Loucy (cell line): Measurements from ENCODE around the gene PRDM11.

Source experiments
- H2AFZ ChIP-seq: fragments of 200-600 bp; sonication (generic); 2 replicates; pipeline ENCODE4 v1.6.0; 2016; ENCODE audit warnings: antibody characterized with exemption, mild to moderate bottlenecking, low read length, moderate library complexity
- H3F3A ChIP-seq: fragments of 200-600 bp; 2 replicates; pipeline ENCODE4 v1.6.0; 2016; ENCODE audit warnings: antibody characterized with exemption, low read depth, mild to moderate bottlenecking
- H3K27me3 ChIP-seq: fragments of 200-600 bp; sonication (generic); 2 replicates; pipeline ENCODE4 v1.6.1; 2014; ENCODE audit warnings: low read length, mild to moderate bottlenecking; ENCODE audit not compliant: insufficient read depth, poor library complexity, severe bottlenecking
- H3K36me3 ChIP-seq: fragments of 200-600 bp; sonication (generic); 2 replicates; pipeline ENCODE4 v1.6.1; 2016; ENCODE audit warnings: low read length; ENCODE audit not compliant: insufficient read depth
- H3K4me1 ChIP-seq: fragments of 200-600 bp; sonication (generic); 2 replicates; pipeline ENCODE4 v1.5.1; 2014; ENCODE audit warnings: low read length, mild to moderate bottlenecking; ENCODE audit not compliant: insufficient read depth, poor library complexity, severe bottlenecking
- H3K4me2 ChIP-seq: fragments of 200-600 bp; sonication (generic); 2 replicates; pipeline ENCODE4 v1.6.0; 2014; ENCODE audit warnings: antibody characterized with exemption, low read length, low read depth, mild to moderate bottlenecking; ENCODE audit not compliant: poor library complexity, severe bottlenecking
- H3K4me3 ChIP-seq: fragments of 200-600 bp; sonication (generic); 2 replicates; pipeline ENCODE4 v1.5.1; 2014; ENCODE audit warnings: low read length, mild to moderate bottlenecking, mixed read lengths; ENCODE audit not compliant: poor library complexity, severe bottlenecking
- H3K79me2 ChIP-seq: fragments of 200-600 bp; sonication (generic); 2 replicates; pipeline ENCODE4 v1.6.1; 2014; ENCODE audit warnings: low read length; ENCODE audit not compliant: insufficient read depth
- H3K9ac ChIP-seq: fragments of 200-600 bp; sonication (generic); 2 replicates; pipeline ENCODE4 v1.6.0; 2014; ENCODE audit warnings: mild to moderate bottlenecking, low read depth, low read length, moderate library complexity; ENCODE audit not compliant: poor library complexity, severe bottlenecking
- H3K9me2 ChIP-seq: fragments of 200-600 bp; sonication (generic); replicated peaks from 2 replicates; pipeline ENCODE4 v1.6.1; 2016; ENCODE audit warnings: low read depth, low read length, mixed read lengths
- H3K9me3 ChIP-seq: fragments of 200-600 bp; sonication (generic); 2 replicates; pipeline ENCODE4 v1.6.1; 2014; ENCODE audit warnings: mild to moderate bottlenecking, antibody characterized with exemption, low read length, low read depth; ENCODE audit not compliant: insufficient read depth
- H4K20me1 ChIP-seq: fragments of 200-600 bp; sonication (generic); 2 replicates; pipeline ENCODE4 v1.6.0; 2014; ENCODE audit warnings: antibody characterized with exemption, low read length, mild to moderate bottlenecking; ENCODE audit not compliant: insufficient read depth, poor library complexity, severe bottlenecking
- CTCF ChIP-seq: fragments of 200-600 bp; sonication (generic); conservative IDR thresholded peaks from 2 replicates; pipeline ENCODE4 v1.5.1; 2014; ENCODE audit warnings: mild to moderate bottlenecking, antibody characterized with exemption, low read length
- EZH2phosphoT487 ChIP-seq: fragments of 200-600 bp; IDR thresholded peaks from 2 replicates; pipeline ENCODE4 v1.6.1; 2018; ENCODE audit warnings: antibody characterized with exemption, mild to moderate bottlenecking, moderate library complexity, borderline replicate concordance

The PRDM11 gene

GRCh38 chr11:45213316-45213665, 66.9 kb downstream of the PRDM11 start:
- Histone ChIP-seq H3K79me2 (no peaks in the 10 kb centered on the region), H3K9me3 (no peaks in the 10 kb centered on the region), H2AFZ (no peak overlapping the region), H3K36me3 (peaks cover 32% of the 10 kb centered on the region; the same call in 1 of the 2 replicates), H3K4me3 (no peak overlapping the region), H3K27me3 (no peaks in the 10 kb centered on the region), H3K9me2 (no peaks in the 10 kb centered on the region), H4K20me1 (no peaks in the 10 kb centered on the region), H3K4me1 (peaks cover 35% of the 10 kb centered on the region), H3K9ac (no peak overlapping the region), H3K4me2 (no peak overlapping the region), H3F3A (no peaks in the 10 kb centered on the region)
- TF ChIP-seq CTCF: no peak
- TF ChIP-seq EZH2phosphoT487: no peak

GRCh38 chr11:45213717-45214116, 67.3 kb downstream of the PRDM11 start:
- Histone ChIP-seq H3K9me2 (no peaks in the 10 kb centered on the region), H3K79me2 (no peaks in the 10 kb centered on the region), H2AFZ (no peak overlapping the region), H3K36me3 (peaks cover 29% of the 10 kb centered on the region; the same call in 1 of the 2 replicates), H3K4me3 (no peak overlapping the region), H4K20me1 (no peaks in the 10 kb centered on the region), H3K9ac (no peak overlapping the region), H3K27me3 (no peaks in the 10 kb centered on the region), H3K9me3 (no peaks in the 10 kb centered on the region), H3F3A (no peaks in the 10 kb centered on the region), H3K4me2 (no peak overlapping the region), H3K4me1 (peaks cover 35% of the 10 kb centered on the region)
- no peak for TF ChIP-seq EZH2phosphoT487
- TF ChIP-seq CTCF: no peak

- Histone ChIP-seq H3K27me3 (no peaks in the 10 kb centered on the region), H3K36me3 (peaks cover 22% of the 10 kb centered on the region; the same call in 1 of the 2 replicates), H3K9me3 (no peaks in the 10 kb centered on the region), H3K9ac (peak overlapping the region; percentile 24), H3K4me3 (no peak overlapping the region), H3K4me2 (peak overlapping the region; percentile 22), H3K9me2 (no peaks in the 10 kb centered on the region), H3K79me2 (no peaks in the 10 kb centered on the region), H2AFZ (no peak overlapping the region), H3K4me1 (peaks cover 23% of the 10 kb centered on the region), H4K20me1 (no peaks in the 10 kb centered on the region), H3F3A (no peaks in the 10 kb centered on the region)
- TF ChIP-seq CTCF (no peak), EZH2phosphoT487 (no peak)
Measured at GRCh38 chr11:45215098-45215865, 68.8 kb downstream of the PRDM11 start.
